ENCODE results near the gene ODAD3.
A peak's percentile ranks its signal among the peaks of the same experiment; 100 is the strongest.

DNA sequence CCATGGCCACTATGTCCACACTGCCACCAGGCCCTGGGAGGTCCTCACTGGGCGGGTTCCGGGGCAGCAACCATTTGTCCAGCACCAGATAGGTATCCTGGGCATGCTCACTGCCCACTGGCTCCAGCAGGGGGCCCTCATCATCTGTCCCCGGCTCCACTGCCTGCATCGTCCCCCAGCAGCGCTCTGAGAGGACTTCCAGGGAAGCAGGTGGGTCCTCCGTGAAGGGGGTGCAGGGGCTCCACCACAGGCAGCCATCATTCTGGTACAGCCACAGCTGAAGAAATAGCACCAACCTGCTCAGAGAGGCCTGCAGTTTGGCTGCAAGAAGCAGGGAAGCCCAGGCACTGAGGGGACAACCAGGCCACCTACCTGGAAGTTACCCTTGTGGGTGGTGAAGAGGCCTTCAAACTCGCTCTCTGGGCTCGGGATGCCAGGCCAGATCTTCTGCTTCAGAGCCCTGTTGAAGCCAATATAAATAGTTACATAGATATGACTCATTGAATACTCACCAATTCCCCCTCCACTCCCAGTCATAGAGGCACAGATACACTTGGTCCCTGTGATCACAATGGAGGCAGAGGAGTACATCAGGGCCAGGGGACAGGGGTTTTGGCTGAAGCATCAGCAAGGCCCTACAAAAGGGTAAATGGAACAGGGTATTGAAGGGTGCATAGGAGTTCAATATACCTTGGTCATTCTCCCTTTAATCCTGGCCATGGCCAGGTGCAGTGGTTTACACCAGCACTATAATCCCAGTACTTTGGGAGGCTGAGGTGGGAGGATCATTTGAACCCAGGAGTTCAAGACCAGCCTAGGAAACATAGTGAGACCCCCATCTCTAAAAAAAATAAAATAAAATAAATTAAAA, 56.4 kb downstream of the ODAD3 start:
- TF ChIP-seq, protein P1, sequence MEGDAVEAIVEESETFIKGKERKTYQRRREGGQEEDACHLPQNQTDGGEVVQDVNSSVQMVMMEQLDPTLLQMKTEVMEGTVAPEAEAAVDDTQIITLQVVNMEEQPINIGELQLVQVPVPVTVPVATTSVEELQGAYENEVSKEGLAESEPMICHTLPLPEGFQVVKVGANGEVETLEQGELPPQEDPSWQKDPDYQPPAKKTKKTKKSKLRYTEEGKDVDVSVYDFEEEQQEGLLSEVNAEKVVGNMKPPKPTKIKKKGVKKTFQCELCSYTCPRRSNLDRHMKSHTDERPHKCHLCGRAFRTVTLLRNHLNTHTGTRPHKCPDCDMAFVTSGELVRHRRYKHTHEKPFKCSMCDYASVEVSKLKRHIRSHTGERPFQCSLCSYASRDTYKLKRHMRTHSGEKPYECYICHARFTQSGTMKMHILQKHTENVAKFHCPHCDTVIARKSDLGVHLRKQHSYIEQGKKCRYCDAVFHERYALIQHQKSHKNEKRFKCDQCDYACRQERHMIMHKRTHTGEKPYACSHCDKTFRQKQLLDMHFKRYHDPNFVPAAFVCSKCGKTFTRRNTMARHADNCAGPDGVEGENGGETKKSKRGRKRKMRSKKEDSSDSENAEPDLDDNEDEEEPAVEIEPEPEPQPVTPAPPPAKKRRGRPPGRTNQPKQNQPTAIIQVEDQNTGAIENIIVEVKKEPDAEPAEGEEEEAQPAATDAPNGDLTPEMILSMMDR (IDR thresholded peaks at IDR 0.05), result peak; percentile 28 to 69 (median 32)
- no peak for TF ChIP-seq POLR2AphosphoS5 (IDR thresholded peaks at IDR 0.05)

All from esophagus muscularis mucosa (tissue), 3 donors.